ENCODE measurements around the gene CCDC40. TPM values are rescaled to one million over a fixed set of nuclear protein-coding genes. Genes with fewer than 3 reads are reported as not detected.

CCDC40 gene
- total and polyA plus RNA-seq, 3 experiments from 2014 or later: 3.6 to 4.3 TPM; not detected in 1

DNA sequence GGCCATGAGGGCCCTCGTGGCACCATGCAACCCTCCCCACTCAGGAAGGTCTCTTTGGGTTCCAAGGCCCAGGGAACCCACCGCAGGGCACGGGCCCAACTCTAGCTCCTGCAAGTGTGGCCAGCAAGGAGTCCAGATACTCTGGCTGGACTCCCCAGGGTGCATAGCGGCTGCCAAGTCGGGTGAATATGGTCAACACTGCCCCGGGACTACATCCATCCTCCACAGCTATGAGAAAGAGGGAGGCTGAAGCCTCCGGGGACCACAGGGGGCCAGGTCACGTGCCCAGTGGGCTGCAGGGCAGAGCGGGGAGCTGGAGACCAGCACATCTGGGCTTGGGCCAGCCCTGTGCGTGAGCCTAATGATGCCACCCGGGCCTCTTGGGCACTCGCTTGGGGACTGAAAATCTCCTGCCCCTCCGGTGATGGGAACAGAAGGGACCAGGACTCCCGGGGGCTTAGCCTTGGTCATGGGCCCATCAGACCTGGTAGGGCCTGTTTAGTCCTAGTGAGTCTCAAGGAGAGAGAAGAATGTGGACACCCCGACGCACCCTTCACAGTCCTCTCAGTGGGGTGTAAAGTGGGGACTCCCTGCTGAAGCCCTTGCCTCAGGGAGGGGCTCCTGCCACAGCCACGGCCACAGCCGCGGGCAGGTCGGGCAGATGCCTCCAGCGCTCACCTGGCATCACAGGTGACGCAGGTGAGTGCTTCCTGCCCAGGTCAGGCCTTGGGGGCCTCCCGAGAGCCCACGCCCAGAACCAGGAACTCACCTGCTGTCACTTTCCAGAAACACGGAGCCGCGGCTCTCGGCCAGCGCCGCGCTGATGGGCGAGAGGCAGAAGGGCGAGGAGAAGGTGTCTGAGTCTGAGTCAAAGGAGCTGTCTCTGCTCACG lies 26.8 kb upstream of the CCDC40 start:
- H3K27me3 ChIP-seq (ENCODE audit: insufficient read depth, low read length, poor library complexity, severe bottlenecking): no peaks in the 10 kb centered on the region
- no peaks in the 10 kb centered on the region for H3K9me3 Mint-ChIP-seq
- no peak overlapping the region for H3K27ac Mint-ChIP-seq
- peaks cover 5 to 12% (median 8%) of the 10 kb centered on the region in 3 donors for H3K4me1 Mint-ChIP-seq
- no peak overlapping the region for H3K4me3 ChIP-seq (ENCODE audit: low read length)
- peaks cover 9% of the 10 kb centered on the region for H3K4me1 ChIP-seq (ENCODE audit: insufficient read depth, low read length)
- H3K4me3 Mint-ChIP-seq: no peak overlapping the region
- peaks cover 0 to 3% of the 10 kb centered on the region in 2 donors for H3K27me3 Mint-ChIP-seq
- no peak overlapping the region for H3K27ac ChIP-seq (ENCODE audit: low read depth, low read length)
- ChIA-PET POLR2A (interaction anchor here (0.6 kb wide), 1 partner anchor 231 kb away, joined by 3 read pairs; no protein-coding TSS in a partner anchor), CTCF (interaction anchor here (1.1 to 2.7 kb wide), 7 partner anchors 8 to 56 kb away, joined by 3 to 23 read pairs (median 8); no protein-coding TSS in a partner anchor)
- H3K36me3 Mint-ChIP-seq: peaks cover 0 to 1% (median 0%) of the 10 kb centered on the region in 3 donors
- DNase-seq: no peak
- no peaks in the 10 kb centered on the region for H3K36me3 ChIP-seq (ENCODE audit: insufficient read depth, low read length)
- no peaks in the 10 kb centered on the region for H3K9me3 ChIP-seq (ENCODE audit: low read length)

DNA sequence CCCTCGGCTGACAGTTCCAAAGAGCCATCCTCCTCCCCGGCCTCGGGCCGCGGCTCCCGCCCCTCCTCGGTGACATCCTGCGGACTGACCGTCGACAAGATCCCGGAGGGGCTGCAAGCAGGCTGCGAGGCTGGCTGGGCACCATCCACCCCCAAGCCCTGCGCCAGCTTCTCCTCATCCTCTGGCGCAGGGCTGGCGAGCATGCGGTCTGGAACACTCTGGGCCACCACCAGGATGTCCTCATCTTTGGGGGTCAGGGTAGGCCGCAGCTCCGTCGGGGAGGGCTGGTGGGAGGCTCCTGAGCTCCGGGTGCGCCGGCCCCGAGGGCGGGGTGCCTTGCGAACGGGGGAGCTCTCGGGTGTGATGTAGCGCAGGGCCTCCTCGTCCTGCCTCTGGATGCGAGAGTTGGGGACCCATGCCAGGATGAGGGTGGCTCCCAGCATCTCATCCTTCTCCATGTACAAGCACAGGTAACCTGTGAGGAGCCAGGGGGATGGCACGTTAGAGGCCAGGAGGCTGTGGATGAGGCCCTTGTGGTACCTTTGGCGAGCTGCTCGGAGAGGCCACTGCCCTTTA lies 26.1 kb upstream of the CCDC40 start:
- H3K36me3 Mint-ChIP-seq: peaks cover 0 to 2% (median 1%) of the 10 kb centered on the region in 3 donors
- H3K4me3 Mint-ChIP-seq: no peak overlapping the region
- peaks cover 0 to 3% of the 10 kb centered on the region in 2 donors for H3K27me3 Mint-ChIP-seq
- Histone ChIP-seq H3K27ac (ENCODE audit: low read depth, low read length) (no peak overlapping the region), H3K9me3 (ENCODE audit: low read length) (no peaks in the 10 kb centered on the region), H3K27me3 (ENCODE audit: insufficient read depth, low read length, poor library complexity, severe bottlenecking) (no peaks in the 10 kb centered on the region), H3K4me3 (ENCODE audit: low read length) (no peak overlapping the region), H3K36me3 (ENCODE audit: insufficient read depth, low read length) (no peaks in the 10 kb centered on the region), H3K4me1 (ENCODE audit: insufficient read depth, low read length) (peaks cover 8% of the 10 kb centered on the region)
- no peak for DNase-seq
- no peaks in the 10 kb centered on the region for H3K9me3 Mint-ChIP-seq
- H3K27ac Mint-ChIP-seq: no peak overlapping the region
- ChIA-PET CTCF (interaction anchor here (1.1 to 1.2 kb wide), 2 partner anchors 11 to 72 kb away, joined by 3 read pairs; no protein-coding TSS in a partner anchor), POLR2A (no interaction called here)
- peaks cover 5 to 12% (median 8%) of the 10 kb centered on the region in 3 donors for H3K4me1 Mint-ChIP-seq

DNA sequence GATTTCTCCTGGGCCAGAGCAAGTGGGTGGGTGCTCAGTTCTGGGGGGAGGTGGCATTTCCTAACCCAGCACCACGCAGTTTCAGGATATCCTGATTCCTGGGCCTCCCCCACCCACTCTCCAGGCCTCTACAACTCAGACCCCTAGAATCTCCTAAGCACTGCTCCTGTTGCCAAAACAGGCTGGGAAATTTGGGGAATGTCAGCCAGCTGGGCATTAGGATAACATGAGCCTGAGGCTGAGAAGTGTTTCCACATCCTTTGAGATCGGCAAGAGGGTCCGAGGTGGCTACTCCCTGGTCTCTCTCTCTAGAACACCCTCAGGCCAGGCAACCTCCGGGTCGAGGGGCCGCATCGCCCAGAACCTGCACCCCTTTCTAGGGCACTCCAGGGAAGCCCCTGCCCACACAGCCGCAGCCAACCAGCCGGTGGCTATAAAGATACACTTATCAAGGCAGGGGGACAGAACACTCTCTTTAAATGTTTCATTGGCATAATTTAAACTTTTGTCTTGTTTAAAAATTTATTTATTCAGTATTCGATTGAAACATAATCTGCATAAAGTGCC lies 24.4 kb upstream of the CCDC40 start:
- H3K4me3 Mint-ChIP-seq: no peak overlapping the region
- no peaks in the 10 kb centered on the region for H3K9me3 Mint-ChIP-seq
- H3K27ac ChIP-seq (ENCODE audit: low read depth, low read length): no peak overlapping the region
- no peak overlapping the region for H3K4me3 ChIP-seq (ENCODE audit: low read length)
- H3K9me3 ChIP-seq (ENCODE audit: low read length): no peaks in the 10 kb centered on the region
- no peaks in the 10 kb centered on the region for H3K27me3 ChIP-seq (ENCODE audit: insufficient read depth, low read length, poor library complexity, severe bottlenecking)
- CTCF ChIA-PET: no interaction called here
- peaks cover 0 to 2% (median 1%) of the 10 kb centered on the region in 3 donors for H3K36me3 Mint-ChIP-seq
- peaks cover 0 to 5% (median 0%) of the 10 kb centered on the region in 3 donors for H3K4me1 Mint-ChIP-seq
- POLR2A ChIA-PET: no interaction called here
- no peak overlapping the region for H3K27ac Mint-ChIP-seq
- H3K4me1 ChIP-seq (ENCODE audit: insufficient read depth, low read length): no peaks in the 10 kb centered on the region
- no peaks in the 10 kb centered on the region for H3K36me3 ChIP-seq (ENCODE audit: insufficient read depth, low read length)
- no peak for DNase-seq
- H3K27me3 Mint-ChIP-seq: no peaks in the 10 kb centered on the region

DNA sequence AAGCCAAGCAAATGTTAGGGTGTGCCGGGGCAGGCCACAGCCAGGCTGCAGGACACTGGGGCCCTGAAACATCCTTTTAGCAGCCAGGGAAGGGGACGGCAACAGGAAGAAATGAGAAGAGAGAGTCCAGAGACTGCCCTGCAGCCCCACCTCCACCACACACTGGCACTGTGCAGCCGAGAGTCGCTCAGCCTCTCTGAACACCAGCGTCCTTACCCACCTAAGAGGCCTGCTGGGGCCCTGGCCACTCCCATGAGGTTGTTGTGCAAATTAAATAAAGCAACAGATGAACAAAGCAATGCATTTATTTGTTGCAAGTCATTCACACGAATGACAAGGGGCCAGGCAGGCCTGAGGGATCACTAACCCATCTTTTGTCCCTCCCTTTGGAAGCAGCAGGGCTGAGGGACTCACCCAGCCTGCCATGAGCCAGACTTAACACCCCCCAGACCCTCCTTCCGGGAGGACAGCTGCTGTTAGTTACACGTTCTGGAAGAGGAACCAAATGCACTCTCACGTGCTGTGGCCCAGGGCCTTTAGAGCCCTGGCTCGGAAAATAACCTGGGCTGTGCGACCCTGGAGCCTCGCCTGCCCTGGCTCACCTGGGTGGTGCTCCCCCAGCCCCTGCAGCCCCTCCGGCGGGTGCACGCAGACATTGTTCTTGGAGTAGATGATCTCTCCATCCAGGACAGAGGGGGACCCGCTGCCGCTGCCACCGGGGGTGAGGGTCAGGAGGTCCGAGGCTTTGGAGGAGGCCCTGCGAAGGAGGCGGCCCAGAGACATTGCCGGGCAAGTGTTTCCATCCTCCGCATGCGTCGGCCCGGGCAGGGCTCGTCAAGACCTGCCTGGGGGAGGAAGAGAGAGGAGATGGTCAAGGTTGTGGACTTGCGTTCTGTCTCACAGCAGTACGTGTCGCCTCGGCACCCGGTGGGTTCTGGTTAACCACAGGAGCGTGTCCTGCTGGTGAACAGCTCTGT lies 23.4 kb upstream of the CCDC40 start:
- Mint-ChIP-seq H3K36me3 (peaks cover 0 to 2% (median 1%) of the 10 kb centered on the region in 3 donors), H3K27ac (no peak overlapping the region), H3K4me1 (peaks cover 0 to 5% (median 0%) of the 10 kb centered on the region in 3 donors), H3K4me3 (no peak overlapping the region), H3K27me3 (no peaks in the 10 kb centered on the region), H3K9me3 (no peaks in the 10 kb centered on the region)
- Histone ChIP-seq H3K27ac (ENCODE audit: low read depth, low read length) (no peak overlapping the region), H3K9me3 (ENCODE audit: low read length) (no peaks in the 10 kb centered on the region), H3K4me3 (ENCODE audit: low read length) (no peak overlapping the region), H3K27me3 (ENCODE audit: insufficient read depth, low read length, poor library complexity, severe bottlenecking) (no peaks in the 10 kb centered on the region), H3K36me3 (ENCODE audit: insufficient read depth, low read length) (no peaks in the 10 kb centered on the region), H3K4me1 (ENCODE audit: insufficient read depth, low read length) (no peaks in the 10 kb centered on the region)
- ChIA-PET POLR2A (no interaction called here), CTCF (no interaction called here)
- no peak for DNase-seq

DNA sequence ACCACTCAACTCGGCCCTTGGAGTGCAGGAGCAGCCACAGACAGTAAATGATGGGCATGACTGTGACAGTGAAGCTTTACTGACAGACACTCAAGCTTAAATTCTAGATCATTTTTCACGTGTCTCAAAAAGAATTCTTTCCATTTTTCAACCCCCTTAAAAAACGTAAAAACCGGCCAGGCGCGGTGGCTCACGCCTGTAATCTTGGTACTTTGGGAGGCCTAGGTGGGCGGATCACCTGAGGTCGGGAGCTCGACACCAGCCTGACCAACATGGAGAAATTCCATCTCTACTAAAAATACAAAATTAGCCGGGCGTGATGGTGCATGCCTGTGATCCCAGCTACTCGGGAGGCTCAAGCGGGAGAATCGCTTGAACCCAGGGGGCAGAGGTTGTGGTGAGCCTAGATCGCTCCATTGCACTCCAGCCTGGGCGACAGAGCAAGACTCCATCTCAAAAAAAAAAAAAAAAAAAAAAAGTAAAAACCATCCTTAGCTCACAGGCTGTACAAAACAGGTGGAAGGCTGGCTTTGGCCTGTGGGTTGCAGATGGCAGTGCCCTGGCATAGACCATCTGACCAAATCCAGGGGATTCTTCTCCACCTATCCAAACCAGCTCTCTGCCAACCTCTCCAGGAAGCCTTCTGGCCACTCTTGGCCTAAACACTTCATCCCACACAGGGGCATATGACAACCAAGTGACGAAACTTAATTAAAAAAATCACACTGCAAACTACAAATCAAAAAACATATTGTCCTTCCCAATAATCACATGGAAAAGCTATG lies 19.0 kb upstream of the CCDC40 start:
- H3K36me3 Mint-ChIP-seq: peaks cover 0 to 2% (median 1%) of the 10 kb centered on the region in 3 donors
- H3K9me3 Mint-ChIP-seq: no peaks in the 10 kb centered on the region
- H3K27me3 Mint-ChIP-seq: no peaks in the 10 kb centered on the region
- no peaks in the 10 kb centered on the region for H3K27me3 ChIP-seq (ENCODE audit: insufficient read depth, low read length, poor library complexity, severe bottlenecking)
- POLR2A ChIA-PET: no interaction called here
- H3K36me3 ChIP-seq (ENCODE audit: insufficient read depth, low read length): no peaks in the 10 kb centered on the region
- no peak overlapping the region for H3K4me3 ChIP-seq (ENCODE audit: low read length)
- H3K9me3 ChIP-seq (ENCODE audit: low read length): no peaks in the 10 kb centered on the region
- no peak overlapping the region for H3K4me3 Mint-ChIP-seq
- DNase-seq: no peak
- CTCF ChIA-PET: interaction anchor here (0.7 to 1.8 kb wide), 4 partner anchors 9 to 198 kb away, joined by 3 to 7 read pairs (median 4); no protein-coding TSS in a partner anchor
- no peaks in the 10 kb centered on the region for H3K4me1 ChIP-seq (ENCODE audit: insufficient read depth, low read length)
- H3K27ac Mint-ChIP-seq: peak overlapping the region in 1 of 8 donors; percentile 63
- H3K4me1 Mint-ChIP-seq: no peaks in the 10 kb centered on the region
- no peak overlapping the region for H3K27ac ChIP-seq (ENCODE audit: low read depth, low read length)

DNA sequence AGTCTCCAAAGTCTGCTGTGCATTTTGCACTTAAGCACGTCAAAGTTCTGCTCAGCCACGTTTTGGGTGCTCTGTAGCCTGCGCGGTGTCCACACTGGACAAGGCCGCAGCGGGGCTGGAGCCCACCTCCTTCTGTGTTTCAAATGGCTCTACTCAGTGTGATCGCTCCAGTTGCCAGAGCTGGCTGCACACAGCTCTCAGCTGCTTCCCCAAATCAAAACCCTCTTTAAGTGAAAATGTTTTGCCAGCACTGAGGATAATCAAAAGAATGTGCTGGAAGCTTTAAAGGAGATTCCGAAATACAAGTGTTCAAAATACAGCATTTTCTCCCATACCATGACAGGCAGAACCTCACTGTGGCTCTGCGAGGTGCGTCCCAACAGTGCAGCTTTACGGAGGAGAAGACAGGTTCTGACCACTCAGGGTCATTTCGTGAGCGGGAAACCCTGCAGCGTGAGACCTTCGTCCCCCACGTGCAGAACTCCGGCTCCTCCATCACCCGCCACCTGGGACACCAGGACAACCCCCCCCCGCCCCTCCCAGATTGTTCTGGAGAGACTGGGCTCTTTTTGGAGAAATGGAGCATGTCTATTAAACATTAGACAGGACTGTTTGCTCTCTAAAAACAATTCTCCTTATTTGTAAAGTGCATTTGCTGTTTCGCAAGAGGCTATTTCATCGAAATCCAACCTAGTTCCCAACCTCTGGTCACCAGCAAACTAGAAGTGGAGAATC lies 17.4 kb upstream of the CCDC40 start:
- no peak overlapping the region for H3K4me3 Mint-ChIP-seq
- CTCF ChIA-PET: interaction anchor here (1.8 kb wide), 1 partner anchor 14 kb away, joined by 7 read pairs; no protein-coding TSS in a partner anchor
- H3K27me3 Mint-ChIP-seq: no peaks in the 10 kb centered on the region
- no peaks in the 10 kb centered on the region for H3K4me1 Mint-ChIP-seq
- Histone ChIP-seq H3K4me3 (ENCODE audit: low read length) (no peak overlapping the region), H3K4me1 (ENCODE audit: insufficient read depth, low read length) (no peaks in the 10 kb centered on the region), H3K9me3 (ENCODE audit: low read length) (no peaks in the 10 kb centered on the region), H3K27ac (ENCODE audit: low read depth, low read length) (no peak overlapping the region), H3K36me3 (ENCODE audit: insufficient read depth, low read length) (no peaks in the 10 kb centered on the region), H3K27me3 (ENCODE audit: insufficient read depth, low read length, poor library complexity, severe bottlenecking) (no peaks in the 10 kb centered on the region)
- H3K36me3 Mint-ChIP-seq: peaks cover 0 to 2% (median 0%) of the 10 kb centered on the region in 3 donors
- H3K9me3 Mint-ChIP-seq: no peaks in the 10 kb centered on the region
- POLR2A ChIA-PET: no interaction called here
- H3K27ac Mint-ChIP-seq: peak overlapping the region in 1 of 8 donors; percentile 2
- DNase-seq: no peak

All from CD8-positive, alpha-beta memory T cell (primary cell).